Glutamatergic neuron (in vitro differentiated cells): ENCODE results near the gene MAML2. TPM values are rescaled to one million over a fixed set of nuclear protein-coding genes. Genes with fewer than 3 reads are reported as not detected.
A peak's percentile ranks its signal among the peaks of the same experiment; 100 is the strongest.

ENCODE experiments used
- DNase-seq: peaks from one replicate; pipeline ENCODE4 v3.0.0; 2022
- H3K27ac Mint-ChIP-seq: one replicate; pipeline ENCODE4 v1.8.0; 2020; ENCODE audit warnings: mild to moderate bottlenecking, mixed read lengths, inconsistent platforms; ENCODE audit not compliant: unreplicated experiment
- H3K27me3 Mint-ChIP-seq: one replicate; pipeline ENCODE4 v1.8.0; 2020; ENCODE audit warnings: mild to moderate bottlenecking, moderate library complexity, mixed read lengths, inconsistent platforms; ENCODE audit not compliant: unreplicated experiment
- H3K36me3 Mint-ChIP-seq: one replicate; pipeline ENCODE4 v1.8.0; 2020; ENCODE audit warnings: mild to moderate bottlenecking, mixed read lengths, inconsistent platforms; ENCODE audit not compliant: unreplicated experiment
- H3K4me1 Mint-ChIP-seq: one replicate; pipeline ENCODE4 v1.8.0; 2020; ENCODE audit warnings: mild to moderate bottlenecking, low read depth, mixed read lengths, inconsistent platforms; ENCODE audit not compliant: unreplicated experiment
- H3K4me3 Mint-ChIP-seq: one replicate; pipeline ENCODE4 v1.8.0; 2020; ENCODE audit warnings: mild to moderate bottlenecking, mixed read lengths, inconsistent platforms; ENCODE audit not compliant: unreplicated experiment
- H3K9me3 Mint-ChIP-seq: one replicate; pipeline ENCODE4 v1.8.0; 2020; ENCODE audit warnings: mild to moderate bottlenecking, moderate library complexity, mixed read lengths, inconsistent platforms; ENCODE audit not compliant: unreplicated experiment
- total RNA-seq: library from RNA; stranded (reverse); fragmentation: NEBNext Ultra II Directional; extraction: Animal tissue kit (Norgen Biotek cat#: 25700); gene quantifications from one replicate; pipeline ENCODE4 v1.2.1, GENCODE V29; 2021; ENCODE audit not compliant: unreplicated experiment
- TF ChIP-seq, protein P1 (sequence below): fragments of 200-600 bp; sonication (generic); IDR thresholded peaks from one replicate; pipeline ENCODE4 v1.5.0; 2021; ENCODE audit not compliant: partially characterized antibody, unreplicated experiment

Gene MAML2
- total RNA-seq, 1 donor from 2014 or later, result 2.1 TPM

DNA sequence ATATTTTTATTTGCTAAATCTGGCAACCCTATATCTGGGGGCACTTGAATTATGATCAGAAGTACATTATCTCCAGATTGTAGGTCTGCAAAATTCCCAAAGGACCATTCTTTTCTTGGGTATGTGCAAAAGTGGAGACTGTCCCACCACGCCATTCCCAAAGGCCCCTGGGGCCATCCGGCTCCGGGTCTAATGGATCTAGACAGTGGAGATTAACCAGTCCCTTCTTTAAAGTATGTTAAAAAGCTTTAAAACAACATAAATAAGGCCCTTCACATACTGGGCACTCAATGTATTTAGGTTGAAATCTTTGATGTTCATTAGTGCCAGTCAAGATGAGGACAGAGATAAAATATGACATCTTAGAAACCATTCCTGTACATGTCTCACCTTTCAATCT is 124.1 kb downstream of the MAML2 start:
- peak; percentile 50 for DNase-seq
- Mint-ChIP-seq H3K27me3 (peaks cover 2% of the 10 kb centered on the region), H3K9me3 (peaks cover 6% of the 10 kb centered on the region), H3K4me1 (peaks cover 34% of the 10 kb centered on the region), H3K36me3 (no peaks in the 10 kb centered on the region), H3K4me3 (no peak overlapping the region), H3K27ac (peak overlapping the region; percentile 34)
- TF ChIP-seq, protein P1, sequence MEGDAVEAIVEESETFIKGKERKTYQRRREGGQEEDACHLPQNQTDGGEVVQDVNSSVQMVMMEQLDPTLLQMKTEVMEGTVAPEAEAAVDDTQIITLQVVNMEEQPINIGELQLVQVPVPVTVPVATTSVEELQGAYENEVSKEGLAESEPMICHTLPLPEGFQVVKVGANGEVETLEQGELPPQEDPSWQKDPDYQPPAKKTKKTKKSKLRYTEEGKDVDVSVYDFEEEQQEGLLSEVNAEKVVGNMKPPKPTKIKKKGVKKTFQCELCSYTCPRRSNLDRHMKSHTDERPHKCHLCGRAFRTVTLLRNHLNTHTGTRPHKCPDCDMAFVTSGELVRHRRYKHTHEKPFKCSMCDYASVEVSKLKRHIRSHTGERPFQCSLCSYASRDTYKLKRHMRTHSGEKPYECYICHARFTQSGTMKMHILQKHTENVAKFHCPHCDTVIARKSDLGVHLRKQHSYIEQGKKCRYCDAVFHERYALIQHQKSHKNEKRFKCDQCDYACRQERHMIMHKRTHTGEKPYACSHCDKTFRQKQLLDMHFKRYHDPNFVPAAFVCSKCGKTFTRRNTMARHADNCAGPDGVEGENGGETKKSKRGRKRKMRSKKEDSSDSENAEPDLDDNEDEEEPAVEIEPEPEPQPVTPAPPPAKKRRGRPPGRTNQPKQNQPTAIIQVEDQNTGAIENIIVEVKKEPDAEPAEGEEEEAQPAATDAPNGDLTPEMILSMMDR, result no peak

DNA sequence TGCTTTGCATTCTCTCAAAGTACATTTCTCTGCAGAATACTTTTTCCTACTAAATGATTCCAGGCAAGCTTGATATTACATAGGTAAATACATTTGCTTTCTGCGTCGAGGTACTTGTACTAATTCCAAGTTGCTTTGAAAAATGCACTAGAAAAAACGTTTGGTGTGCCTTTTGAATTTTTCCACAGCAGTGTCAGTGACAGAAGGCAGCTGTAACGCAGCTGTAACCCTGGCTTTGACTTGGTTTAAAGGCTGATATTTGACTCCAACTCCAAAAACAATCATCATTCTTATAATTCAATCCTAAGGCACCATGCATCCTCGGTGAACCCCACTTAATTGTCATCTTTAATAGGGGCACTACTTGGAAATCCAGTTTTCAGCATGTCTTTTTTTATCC is 125.0 kb downstream of the MAML2 start:
- H3K27ac Mint-ChIP-seq, result no peak overlapping the region
- H3K36me3 Mint-ChIP-seq, result no peaks in the 10 kb centered on the region
- TF ChIP-seq, protein P1, result no peak

DNA sequence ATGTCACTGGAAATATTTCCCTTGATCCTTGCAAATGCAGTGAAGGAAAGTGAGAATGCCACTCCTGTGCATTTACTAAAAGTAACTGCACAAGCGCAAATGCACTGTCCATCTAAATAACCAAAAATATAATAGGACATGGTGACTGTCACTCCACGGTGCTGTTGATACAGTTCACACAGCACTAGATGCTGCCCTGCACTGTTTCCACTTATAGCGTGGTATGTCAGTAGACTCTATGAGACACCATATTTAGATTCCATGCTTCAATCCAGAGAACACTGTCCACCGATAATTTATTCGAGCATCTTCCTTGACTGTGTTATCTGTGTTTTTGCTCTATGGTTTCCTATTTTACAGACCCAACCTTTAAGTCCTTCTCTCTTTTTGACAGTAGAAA is 125.8 kb downstream of the MAML2 start:
- TF ChIP-seq, protein P1, result no peak
- no peaks in the 10 kb centered on the region for H3K36me3 Mint-ChIP-seq
- no peak for DNase-seq
- peaks cover 6% of the 10 kb centered on the region for H3K9me3 Mint-ChIP-seq
- peak overlapping the region; percentile 62 for H3K27ac Mint-ChIP-seq
- H3K4me1 Mint-ChIP-seq, result peaks cover 34% of the 10 kb centered on the region
- H3K27me3 Mint-ChIP-seq, result peaks cover 2% of the 10 kb centered on the region
- no peak overlapping the region for H3K4me3 Mint-ChIP-seq

More for the DNA sequence above, 125.0 kb downstream of the MAML2 start:
- peaks cover 2% of the 10 kb centered on the region for H3K27me3 Mint-ChIP-seq
- H3K4me3 Mint-ChIP-seq, result no peak overlapping the region
- no peak for DNase-seq
- H3K4me1 Mint-ChIP-seq, result peaks cover 34% of the 10 kb centered on the region
- peaks cover 6% of the 10 kb centered on the region for H3K9me3 Mint-ChIP-seq

DNA sequence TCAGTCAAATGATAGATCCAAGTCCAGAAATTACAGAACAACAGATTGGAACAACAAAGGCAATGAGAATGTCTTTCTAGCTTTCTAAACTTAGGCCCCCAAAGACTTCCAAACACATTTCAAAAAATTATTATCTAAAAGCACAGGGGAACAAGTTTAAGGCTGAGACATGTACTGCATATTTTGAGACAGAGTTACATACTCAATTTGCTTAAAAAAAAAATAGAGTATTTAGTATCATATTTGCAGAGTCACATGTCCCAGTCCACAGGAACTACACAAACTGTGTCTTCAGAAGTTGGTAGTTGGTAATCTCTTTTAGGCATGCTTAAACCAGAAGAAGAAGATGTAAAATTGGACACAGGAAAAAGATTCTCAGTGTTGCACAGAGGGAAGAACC is 127.2 kb downstream of the MAML2 start:
- Mint-ChIP-seq H3K4me1 (peaks cover 33% of the 10 kb centered on the region), H3K36me3 (no peaks in the 10 kb centered on the region), H3K9me3 (peaks cover 6% of the 10 kb centered on the region)

DNA sequence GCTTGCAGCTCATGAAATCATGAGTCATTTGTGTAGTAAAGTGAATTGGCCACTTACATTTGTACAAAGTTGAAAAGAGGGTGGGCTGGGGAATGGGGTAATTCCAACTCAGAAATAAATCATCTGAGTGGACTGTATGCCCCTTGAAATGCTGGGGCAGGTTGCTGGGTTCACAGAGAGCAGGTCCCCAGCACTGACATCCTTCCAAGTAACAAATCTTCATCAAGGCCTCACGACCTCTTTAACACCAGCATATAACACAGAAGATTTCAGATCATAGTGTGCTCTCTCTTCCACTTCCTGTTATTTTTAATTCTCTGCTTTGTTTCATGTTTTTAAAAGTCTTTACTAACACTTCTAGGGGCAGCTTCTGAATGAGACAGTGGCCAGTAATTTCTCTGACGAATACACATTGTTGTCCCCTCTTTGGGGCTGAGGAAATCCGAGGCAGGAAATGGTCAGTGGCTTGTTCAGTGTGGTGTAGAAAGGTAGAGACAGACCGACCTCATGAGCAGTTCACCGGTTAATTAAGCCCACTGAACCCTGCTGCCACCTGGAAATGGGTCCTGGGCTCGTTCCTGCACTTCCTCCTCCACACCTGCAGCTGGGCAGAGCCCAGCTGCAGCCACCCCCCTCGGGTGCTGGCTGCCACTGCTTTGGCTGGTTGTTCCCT is 127.7 kb downstream of the MAML2 start:
- Mint-ChIP-seq H3K9me3 (peaks cover 6% of the 10 kb centered on the region), H3K4me1 (peaks cover 30% of the 10 kb centered on the region)

More for the DNA sequence above, 127.2 kb downstream of the MAML2 start:
- DNase-seq, result no peak
- Mint-ChIP-seq H3K4me3 (no peak overlapping the region), H3K27me3 (peaks cover 2% of the 10 kb centered on the region), H3K27ac (no peak overlapping the region)
- TF ChIP-seq, protein P1, result no peak

More for the DNA sequence above, 127.7 kb downstream of the MAML2 start:
- no peak overlapping the region for H3K27ac Mint-ChIP-seq
- no peak overlapping the region for H3K4me3 Mint-ChIP-seq
- DNase-seq, result no peak
- TF ChIP-seq, protein P1, result no peak
- H3K27me3 Mint-ChIP-seq, result peaks cover 2% of the 10 kb centered on the region
- no peaks in the 10 kb centered on the region for H3K36me3 Mint-ChIP-seq
